ENCODE results near the gene CHST2. TPM values are rescaled to one million over a fixed set of nuclear protein-coding genes. Genes with fewer than 3 reads are reported as not detected.

The CHST2 gene
- total RNA-seq, 1 experiment from 2014 or later, result 2.3 TPM

GRCh38 chr3:143123353-143123984 lies 3.9 kb downstream of the CHST2 start:
- no peaks in the 10 kb centered on the region for H3K9me3 Mint-ChIP-seq (ENCODE audit: unreplicated experiment)
- no peak for DNase-seq (ENCODE audit: unreplicated experiment)
- TF ChIP-seq CTCF (IDR thresholded peaks at IDR 0.05; ENCODE audit: unreplicated experiment), result no peak
- BruUV-seq (replicated peaks), result no TSS peak
- POLR2A ChIA-PET, result interaction anchor here (0.5 to 1.3 kb wide), 4 partner anchors 121 to 514 kb away, joined by 3 to 4 read pairs (median 3); no protein-coding TSS in a partner anchor
- H3K4me3 Mint-ChIP-seq (ENCODE audit: unreplicated experiment), result no peak overlapping the region
- no peaks in the 10 kb centered on the region for H3K36me3 Mint-ChIP-seq (ENCODE audit: insufficient read depth, unreplicated experiment)
- intact Hi-C loops (cut with micrococcal nuclease), result loop anchor here (5.0 kb wide), 1 partner anchor 519 kb away; no protein-coding TSS in a partner anchor
- CTCF ChIA-PET, result interaction anchor here (1.2 kb wide), 1 partner anchor 51 kb away, joined by 3 read pairs; no protein-coding TSS in a partner anchor
- H3K4me1 Mint-ChIP-seq (ENCODE audit: insufficient read depth, unreplicated experiment), result no peaks in the 10 kb centered on the region
- H3K27me3 Mint-ChIP-seq (ENCODE audit: insufficient read depth, unreplicated experiment), result no peaks in the 10 kb centered on the region
- no peak overlapping the region for H3K27ac Mint-ChIP-seq (ENCODE audit: low read depth, unreplicated experiment)

GRCh38 chr3:143124601-143125520 lies 5.3 kb downstream of the CHST2 start:
- DNase-seq (ENCODE audit: unreplicated experiment), result no peak
- Mint-ChIP-seq H3K27ac (ENCODE audit: low read depth, unreplicated experiment) (no peak overlapping the region), H3K4me3 (ENCODE audit: unreplicated experiment) (no peak overlapping the region), H3K9me3 (ENCODE audit: unreplicated experiment) (no peaks in the 10 kb centered on the region), H3K27me3 (ENCODE audit: insufficient read depth, unreplicated experiment) (no peaks in the 10 kb centered on the region), H3K36me3 (ENCODE audit: insufficient read depth, unreplicated experiment) (no peaks in the 10 kb centered on the region), H3K4me1 (ENCODE audit: insufficient read depth, unreplicated experiment) (no peaks in the 10 kb centered on the region)
- ChIA-PET CTCF (interaction anchor here (0.6 to 1.2 kb wide), 3 partner anchors 53 to 489 kb away, joined by 3 read pairs; no protein-coding TSS in a partner anchor), POLR2A (interaction anchor here (0.5 to 1.0 kb wide), 3 partner anchors 10 to 646 kb away, joined by 3 read pairs; no protein-coding TSS in a partner anchor)
- no peak for TF ChIP-seq CTCF (IDR thresholded peaks at IDR 0.05; ENCODE audit: unreplicated experiment)
- intact Hi-C loops (cut with micrococcal nuclease), result loop anchor here (5.0 kb wide), 1 partner anchor 517 kb away; no protein-coding TSS in a partner anchor
- BruUV-seq (replicated peaks), result no TSS peak

GRCh38 chr3:143127801-143128200 lies 8.2 kb downstream of the CHST2 start:
- TF ChIP-seq CTCF (IDR thresholded peaks at IDR 0.05; ENCODE audit: unreplicated experiment), result no peak
- no peaks in the 10 kb centered on the region for H3K36me3 Mint-ChIP-seq (ENCODE audit: insufficient read depth, unreplicated experiment)
- CTCF ChIA-PET, result interaction anchor here (1.4 kb wide), 1 partner anchor 16 kb away, joined by 3 read pairs; no protein-coding TSS in a partner anchor
- no peak overlapping the region for H3K4me3 Mint-ChIP-seq (ENCODE audit: unreplicated experiment)
- DNase-seq (ENCODE audit: unreplicated experiment), result no peak
- no TSS peak for BruUV-seq (replicated peaks)
- H3K27me3 Mint-ChIP-seq (ENCODE audit: insufficient read depth, unreplicated experiment), result no peaks in the 10 kb centered on the region
- intact Hi-C loops (cut with micrococcal nuclease), result no loop called here
- no peaks in the 10 kb centered on the region for H3K4me1 Mint-ChIP-seq (ENCODE audit: insufficient read depth, unreplicated experiment)
- H3K27ac Mint-ChIP-seq (ENCODE audit: low read depth, unreplicated experiment), result no peak overlapping the region
- no peaks in the 10 kb centered on the region for H3K9me3 Mint-ChIP-seq (ENCODE audit: unreplicated experiment)
- POLR2A ChIA-PET, result no interaction called here
